ENCODE results near the gene EPHB2.
"Not testable (repeated sequence)": the region's sequence is repeated elsewhere in the genome, so short reads cannot be mapped to it uniquely, and the experiment has no call there.

Gene EPHB2

DNA sequence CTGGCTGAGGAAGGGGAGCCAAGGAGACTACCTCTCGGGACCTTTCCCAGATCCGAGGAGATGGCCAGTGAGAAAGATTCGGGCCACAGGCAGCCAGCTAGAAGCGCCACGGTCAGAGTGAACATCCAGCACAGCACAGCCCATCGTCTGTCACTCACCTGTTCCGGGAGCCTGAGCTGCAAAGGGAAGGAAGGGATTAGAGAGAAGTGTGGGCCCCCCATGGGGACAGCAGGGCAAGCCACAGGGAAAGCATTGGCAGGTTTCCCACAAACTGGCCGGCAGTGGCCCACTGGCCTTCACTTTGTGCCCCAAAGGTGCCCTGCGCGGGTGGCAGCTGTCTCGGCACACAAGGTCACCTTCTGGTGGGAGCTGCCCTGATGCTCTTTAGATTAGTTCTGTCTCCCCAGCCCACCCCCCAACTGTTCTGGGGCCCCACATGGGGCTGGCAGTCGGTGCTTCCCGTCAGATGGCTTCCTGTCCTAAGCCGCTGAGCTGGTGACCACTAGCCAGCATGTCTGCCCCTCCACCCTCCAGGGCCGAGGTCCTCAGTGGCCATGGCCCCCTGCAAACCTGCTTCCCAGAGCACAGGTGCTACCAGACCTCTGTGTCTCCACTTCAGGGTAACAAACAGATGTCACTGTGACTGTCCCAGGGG lies 205.3 kb downstream of the EPHB2 start:
- no peak for DNase-seq (ENCODE audit: low read depth)

DNA sequence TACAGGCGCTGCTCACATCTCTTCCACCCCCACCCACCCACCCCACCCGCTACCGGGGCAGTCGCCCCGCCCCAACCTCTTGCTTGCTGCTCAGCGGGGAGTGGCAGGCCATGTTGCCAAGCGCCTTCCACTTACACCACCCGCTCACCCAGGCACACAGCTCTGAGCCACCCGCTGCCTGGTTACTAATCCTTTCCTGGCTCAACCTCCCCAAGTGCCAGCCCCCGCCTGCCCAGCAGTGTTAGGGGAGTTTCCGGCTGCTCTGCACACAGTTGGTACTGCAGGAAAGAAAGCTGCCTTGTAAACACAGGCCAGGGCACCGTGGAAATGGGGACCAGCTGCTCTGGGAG lies 205.8 kb downstream of the EPHB2 start:
- no peak for DNase-seq (ENCODE audit: low read depth)

GRCh38 chr1:22917989-22918388 lies 207.3 kb downstream of the EPHB2 start:
- DNase-seq (ENCODE audit: low read depth), result no peak

- no peak for DNase-seq (ENCODE audit: low read depth)
Measured at GRCh38 chr1:22918644-22919043, 208.0 kb downstream of the EPHB2 start.

- no peak for DNase-seq (ENCODE audit: low read depth)
Measured at GRCh38 chr1:22919341-22920025, 208.8 kb downstream of the EPHB2 start.

- DNase-seq (ENCODE audit: low read depth), result no peak
Measured at GRCh38 chr1:22920026-22920733, 209.5 kb downstream of the EPHB2 start.

GRCh38 chr1:22920734-22921451 lies 210.3 kb downstream of the EPHB2 start:
- no peak for DNase-seq (ENCODE audit: low read depth)

DNA sequence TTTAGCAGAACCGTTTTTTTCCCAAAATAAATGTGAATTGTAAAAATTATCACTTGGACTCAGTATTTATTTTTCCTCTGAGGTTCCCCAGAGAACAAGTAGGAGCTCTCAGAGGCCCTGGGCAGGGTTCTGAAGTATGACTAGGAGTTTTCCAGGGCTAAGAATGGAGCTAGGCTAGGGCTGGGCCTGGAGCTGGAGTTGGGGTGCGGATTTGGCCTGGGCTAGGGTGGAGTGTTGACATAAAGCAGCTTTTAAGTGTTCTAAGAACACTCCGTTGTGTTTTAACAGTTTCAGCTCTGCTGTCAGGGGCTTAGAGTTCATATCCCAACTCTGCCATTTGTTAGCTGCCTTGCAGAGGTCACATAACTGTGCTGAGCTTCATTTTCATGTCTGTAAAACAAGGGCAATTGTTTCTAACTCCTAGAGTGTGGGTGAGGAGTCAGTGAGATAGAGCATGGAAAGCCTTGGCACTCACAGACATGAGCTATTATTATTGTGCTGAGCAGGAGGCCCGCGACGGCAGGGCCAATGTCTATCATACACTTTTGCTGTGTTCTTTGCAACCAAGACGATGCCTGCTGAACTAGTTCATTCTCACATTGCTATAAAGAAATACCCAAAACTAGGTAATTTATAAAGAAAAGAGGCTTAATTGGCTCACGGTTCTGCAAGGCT lies 210.9 kb downstream of the EPHB2 start:
- no peak for DNase-seq (ENCODE audit: low read depth)

DNA sequence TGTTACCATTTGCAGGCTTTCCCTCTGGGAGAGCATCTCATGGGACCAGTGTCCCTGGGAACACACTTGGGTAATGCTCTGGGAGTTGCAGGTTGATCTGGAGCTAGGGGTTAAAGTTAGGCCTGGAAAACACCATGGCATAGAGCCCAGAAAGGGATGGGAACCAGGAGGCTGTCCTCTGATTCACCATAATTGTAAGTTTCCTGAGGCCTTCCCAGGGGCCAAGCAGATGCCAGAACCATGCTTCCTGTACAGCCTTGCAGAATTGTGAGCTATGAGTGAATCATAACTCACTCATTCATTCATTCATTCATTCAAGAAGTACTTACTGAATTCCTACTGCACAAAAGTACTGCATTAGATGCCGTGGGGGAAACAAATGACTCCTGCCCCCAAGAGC lies 212.0 kb downstream of the EPHB2 start:
- no peak for DNase-seq (ENCODE audit: low read depth)

DNA sequence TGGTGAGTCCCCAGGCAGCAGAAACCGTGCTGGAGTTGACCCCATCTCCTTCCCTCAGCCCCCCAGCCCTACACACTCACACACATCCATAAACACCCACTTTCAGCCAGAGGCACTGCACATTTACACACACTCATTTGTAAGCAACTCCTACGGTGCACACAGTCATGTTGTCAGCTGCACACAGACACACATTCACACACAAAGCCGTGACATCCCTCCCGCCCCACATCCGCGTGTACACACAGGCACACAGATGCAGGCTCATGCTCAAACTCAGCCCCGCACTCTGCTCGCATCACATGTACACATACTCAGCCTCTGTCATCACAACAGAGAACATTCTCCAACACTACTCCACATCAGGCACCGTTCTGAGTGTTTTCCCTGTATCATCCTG lies 214.5 kb downstream of the EPHB2 start:
- no peak for DNase-seq (ENCODE audit: low read depth)

DNA sequence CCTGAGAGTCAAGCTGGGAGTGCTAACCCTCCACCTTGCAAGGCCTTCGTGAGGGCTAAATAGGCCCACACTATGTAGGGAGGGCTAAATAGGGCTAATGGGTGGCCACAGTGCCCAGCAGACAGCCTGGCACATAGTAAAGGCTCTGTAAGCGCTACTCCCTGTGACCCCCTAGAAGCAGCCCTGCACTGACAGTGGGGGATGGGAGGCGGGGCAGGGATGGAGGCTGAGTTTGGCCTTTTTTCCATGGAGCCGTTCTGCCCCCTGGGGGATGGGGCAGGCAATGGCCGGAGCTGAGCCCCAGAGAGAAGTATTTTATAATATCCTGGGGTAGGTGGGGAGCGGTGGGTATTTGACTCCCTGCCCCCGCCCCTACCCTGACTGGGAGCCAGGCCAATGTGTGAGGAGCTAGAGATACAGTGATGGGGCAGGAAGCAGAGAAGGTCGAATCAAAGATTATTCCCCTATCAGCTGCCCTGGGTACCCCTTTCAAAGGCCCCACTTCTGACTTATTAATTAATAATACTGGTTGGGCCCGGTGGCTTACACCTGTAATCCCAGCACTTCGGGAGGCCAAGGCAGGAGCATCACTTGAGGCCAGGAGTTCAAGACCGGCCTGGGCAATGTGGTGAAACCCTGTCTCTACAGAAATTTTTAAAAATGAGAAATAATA lies 219.7 kb downstream of the EPHB2 start:
- no peak for DNase-seq (ENCODE audit: low read depth)

DNA sequence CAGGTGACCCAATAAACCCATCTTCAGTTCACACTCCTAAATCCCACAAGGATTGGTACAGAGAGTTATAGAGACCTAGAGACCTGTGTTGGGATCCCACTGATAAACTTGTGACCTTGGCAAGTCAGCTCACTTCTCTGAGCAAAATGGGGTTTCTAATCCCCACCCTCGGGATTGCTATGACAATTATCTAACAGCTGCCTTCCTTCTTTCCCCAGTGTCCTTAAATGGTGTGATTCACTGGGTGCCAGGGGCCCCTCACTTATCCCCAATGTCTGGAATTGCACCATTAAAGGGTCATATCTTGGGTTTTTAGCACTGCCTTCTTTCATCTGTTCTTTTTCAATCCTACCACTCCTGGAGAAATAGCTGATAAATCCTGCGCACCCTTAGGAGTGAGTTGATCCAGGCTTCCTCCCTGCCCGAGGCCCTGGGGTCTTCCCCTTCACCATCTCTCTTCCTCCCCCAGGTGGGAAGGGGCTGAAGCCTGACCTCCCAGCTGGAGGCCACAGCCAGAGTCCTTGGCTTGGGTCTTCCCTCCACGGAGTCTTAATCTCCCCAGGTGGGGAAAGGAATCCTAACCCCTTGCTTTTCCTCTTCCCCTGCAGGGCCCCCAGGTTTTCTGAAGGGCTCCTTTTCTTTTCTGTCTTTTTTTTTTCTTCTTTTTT lies 222.3 kb downstream of the EPHB2 start:
- DNase-seq (ENCODE audit: low read depth), result no peak

GRCh38 chr1:22935433-22935832 lies 224.8 kb downstream of the EPHB2 start:
- DNase-seq (ENCODE audit: low read depth), result no peak

DNA sequence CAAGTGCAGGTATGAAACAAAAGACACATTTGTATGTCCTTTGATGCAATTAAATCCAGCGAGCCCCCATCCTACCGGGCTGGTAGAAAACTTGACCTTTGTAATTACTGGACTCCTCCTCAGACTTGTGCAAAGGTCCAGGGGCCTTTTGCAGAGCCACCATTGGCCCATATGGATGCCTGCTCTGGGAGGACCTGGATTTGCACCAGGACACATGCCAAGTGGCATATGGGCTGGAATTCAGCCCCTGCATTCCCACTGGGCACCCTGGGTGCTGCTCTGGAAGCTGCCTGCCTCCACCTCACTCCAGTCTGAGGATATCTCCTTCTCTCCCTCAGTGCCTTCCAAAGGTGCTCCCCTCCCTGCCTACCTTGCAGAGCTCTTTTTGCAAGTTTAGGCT lies 226.0 kb downstream of the EPHB2 start:
- DNase-seq (ENCODE audit: low read depth), result no peak

GRCh38 chr1:22941257-22941656 lies 230.6 kb downstream of the EPHB2 start:
- DNase-seq (ENCODE audit: low read depth), result no peak

DNA sequence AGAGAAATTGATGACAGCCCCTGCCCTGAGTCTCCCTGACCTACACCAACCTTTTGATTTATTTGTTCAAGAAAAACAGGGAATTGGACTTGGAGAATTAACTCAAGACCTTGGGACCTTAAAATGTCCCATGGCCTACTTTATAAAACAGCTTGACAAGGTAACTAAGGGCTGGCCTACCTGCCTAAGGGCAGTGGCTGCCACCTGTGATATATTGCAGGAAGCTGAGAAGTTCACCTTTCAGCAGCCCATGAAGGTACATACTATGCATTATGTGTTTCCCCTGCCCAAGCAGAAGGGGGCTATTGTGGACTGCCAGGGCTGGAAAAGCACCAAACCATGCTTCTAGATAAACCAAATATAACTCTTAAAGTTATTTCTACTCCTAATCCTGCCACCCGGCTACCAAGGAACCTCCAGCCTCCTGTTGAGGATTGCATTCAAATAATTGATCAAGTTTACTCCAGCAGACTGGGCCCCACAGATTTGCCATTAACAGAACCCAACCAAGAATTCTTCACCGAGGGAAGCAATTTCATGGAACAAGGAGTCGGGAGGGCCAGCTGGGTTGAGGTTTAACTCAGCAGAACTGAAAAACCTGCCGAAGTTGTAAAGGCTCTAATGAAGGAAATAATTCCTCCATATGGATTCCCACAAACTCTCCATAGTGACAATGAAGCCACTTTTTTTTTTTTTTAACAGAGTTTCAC lies 233.9 kb downstream of the EPHB2 start:
- no peak for DNase-seq (ENCODE audit: low read depth)

DNA sequence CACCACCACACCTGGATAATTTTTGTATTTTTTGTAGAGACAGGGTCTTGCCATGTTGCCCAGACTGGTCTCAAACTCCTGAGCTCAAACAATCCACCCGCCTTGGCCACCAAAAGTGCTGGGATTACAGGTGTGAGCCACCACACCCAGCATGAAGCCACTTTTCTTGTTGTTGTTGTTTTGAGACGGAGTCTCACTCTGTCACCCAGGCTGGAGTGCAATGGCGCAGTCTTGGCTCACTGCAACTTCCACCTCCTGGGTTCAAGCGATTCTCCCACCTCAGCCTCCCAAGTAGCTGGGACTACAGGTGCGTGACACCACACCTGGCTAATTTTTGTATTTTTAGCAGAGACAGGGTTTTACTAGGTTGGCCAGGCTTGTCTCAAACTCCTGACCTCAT lies 234.5 kb downstream of the EPHB2 start:
- not testable (repeated sequence) for DNase-seq (ENCODE audit: low read depth)

GRCh38 chr1:22949822-22950331 lies 239.2 kb downstream of the EPHB2 start:
- peak; percentile 27 for DNase-seq (ENCODE audit: low read depth)

- no peak for DNase-seq (ENCODE audit: low read depth)
Measured at GRCh38 chr1:22951796-22952195, 241.2 kb downstream of the EPHB2 start.

DNA sequence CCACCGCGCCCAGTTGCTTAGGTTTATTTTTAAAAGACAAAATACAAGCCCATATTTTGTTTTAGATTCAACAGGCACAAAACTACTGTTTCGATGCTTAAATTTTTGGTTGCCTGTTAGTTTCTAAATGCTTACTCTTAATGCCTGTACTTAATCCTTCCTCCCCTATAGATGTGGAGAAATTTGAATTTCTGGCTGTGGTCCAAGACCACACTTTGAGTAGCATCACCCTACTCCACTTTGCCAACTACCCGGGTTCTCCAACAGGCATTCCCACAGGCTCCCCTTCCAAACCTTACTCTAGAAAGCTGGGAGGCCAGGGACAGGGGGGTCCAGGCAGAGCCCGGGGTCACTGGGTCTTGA lies 242.0 kb downstream of the EPHB2 start:
- no peak for DNase-seq (ENCODE audit: low read depth)
